ENCODE measurements around the gene TTLL10.

DNA sequence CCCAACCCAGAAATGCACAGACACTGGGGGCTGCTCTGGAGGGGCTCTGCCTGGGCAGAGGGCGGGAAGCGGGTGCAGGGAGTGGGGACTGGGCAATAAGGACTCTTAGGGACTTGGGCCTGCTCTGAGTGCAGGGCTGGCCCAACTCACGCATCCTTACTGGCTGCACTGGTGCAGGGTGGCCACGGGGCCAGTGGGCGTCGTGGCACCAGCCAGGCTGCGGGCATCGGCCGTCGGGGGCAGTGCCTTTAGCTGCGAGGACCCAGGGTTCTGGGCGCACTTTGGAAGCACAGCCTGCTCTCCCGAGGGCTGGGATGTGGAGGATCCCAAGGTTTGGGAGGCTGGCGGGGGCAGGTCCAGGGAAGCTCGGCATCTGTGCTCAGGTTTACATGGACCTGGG lies 27.1 kb upstream of the TTLL10 start:
- TF ChIP-seq POLR2AphosphoS5 (IDR thresholded peaks at IDR 0.05) = no peak
- TF ChIP-seq, protein P1, sequence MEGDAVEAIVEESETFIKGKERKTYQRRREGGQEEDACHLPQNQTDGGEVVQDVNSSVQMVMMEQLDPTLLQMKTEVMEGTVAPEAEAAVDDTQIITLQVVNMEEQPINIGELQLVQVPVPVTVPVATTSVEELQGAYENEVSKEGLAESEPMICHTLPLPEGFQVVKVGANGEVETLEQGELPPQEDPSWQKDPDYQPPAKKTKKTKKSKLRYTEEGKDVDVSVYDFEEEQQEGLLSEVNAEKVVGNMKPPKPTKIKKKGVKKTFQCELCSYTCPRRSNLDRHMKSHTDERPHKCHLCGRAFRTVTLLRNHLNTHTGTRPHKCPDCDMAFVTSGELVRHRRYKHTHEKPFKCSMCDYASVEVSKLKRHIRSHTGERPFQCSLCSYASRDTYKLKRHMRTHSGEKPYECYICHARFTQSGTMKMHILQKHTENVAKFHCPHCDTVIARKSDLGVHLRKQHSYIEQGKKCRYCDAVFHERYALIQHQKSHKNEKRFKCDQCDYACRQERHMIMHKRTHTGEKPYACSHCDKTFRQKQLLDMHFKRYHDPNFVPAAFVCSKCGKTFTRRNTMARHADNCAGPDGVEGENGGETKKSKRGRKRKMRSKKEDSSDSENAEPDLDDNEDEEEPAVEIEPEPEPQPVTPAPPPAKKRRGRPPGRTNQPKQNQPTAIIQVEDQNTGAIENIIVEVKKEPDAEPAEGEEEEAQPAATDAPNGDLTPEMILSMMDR (IDR thresholded peaks at IDR 0.05) = no peak
